ENCODE results near the gene RNF13. TPM values are rescaled to one million over a fixed set of nuclear protein-coding genes. Genes with fewer than 3 reads are reported as not detected.
"Not testable (repeated sequence)": the region's sequence is repeated elsewhere in the genome, so short reads cannot be mapped to it uniquely, and the experiment has no call there.

Gene RNF13
- total RNA-seq, 1 donor from 2014 or later: 69.3 TPM

GRCh38 chr3:149969940-149970715 lies 157.1 kb downstream of the RNF13 start:
- H3K4me1 ChIP-seq: peaks cover 6 to 18% of the 10 kb centered on the region in 2 donors
- peak in 1 of 2 donors; percentile 87 for DNase-seq (ENCODE audit: low spot score in 2 of 2)
- no peaks in the 10 kb centered on the region for H3K27me3 ChIP-seq
- intact Hi-C loops (cut with DNase I): loop anchor here (1.0 to 5.0 kb wide), 6 partner anchors 88 to 577 kb away; partner anchors contain the start of genes EIF2A, RNF13, SERP1 and TSC22D2
- no peaks in the 10 kb centered on the region for H3K9me3 ChIP-seq
- peak overlapping the region; percentile 91 to 99 for H3K27ac ChIP-seq
- H3K36me3 ChIP-seq: peaks cover 5% of the 10 kb centered on the region in 2 donors
- H3K4me3 ChIP-seq: peak overlapping the region; percentile 90 to 98
- no peak for TF ChIP-seq CTCF (IDR thresholded peaks at IDR 0.05)

GRCh38 chr3:149970716-149971402 lies 157.8 kb downstream of the RNF13 start, which contains the start of gene PFN2:
Gene PFN2 (minus strand): TSS chr3:149970895. CDS start chr3:149970856, 39 bp downstream.
- TF ChIP-seq CTCF (IDR thresholded peaks at IDR 0.05): no peak
- peak in 1 of 2 donors; percentile 82 for DNase-seq (ENCODE audit: low spot score in 2 of 2)
- no peaks in the 10 kb centered on the region for H3K27me3 ChIP-seq
- H3K9me3 ChIP-seq: no peaks in the 10 kb centered on the region
- peak within 1 kb of the TSS; percentile 91 to 99 for H3K27ac ChIP-seq
- peaks cover 2% of the 10 kb centered on the region in 2 donors for H3K36me3 ChIP-seq
- intact Hi-C loops (cut with DNase I): loop anchor here (1.0 to 5.0 kb wide), 4 partner anchors 159 to 437 kb away; partner anchors contain the start of genes RNF13 and TSC22D2
- H3K4me3 ChIP-seq: peak within 1 kb of the TSS; percentile 90 to 98
- H3K4me1 ChIP-seq: peaks cover 6 to 16% of the 10 kb centered on the region in 2 donors

DNA sequence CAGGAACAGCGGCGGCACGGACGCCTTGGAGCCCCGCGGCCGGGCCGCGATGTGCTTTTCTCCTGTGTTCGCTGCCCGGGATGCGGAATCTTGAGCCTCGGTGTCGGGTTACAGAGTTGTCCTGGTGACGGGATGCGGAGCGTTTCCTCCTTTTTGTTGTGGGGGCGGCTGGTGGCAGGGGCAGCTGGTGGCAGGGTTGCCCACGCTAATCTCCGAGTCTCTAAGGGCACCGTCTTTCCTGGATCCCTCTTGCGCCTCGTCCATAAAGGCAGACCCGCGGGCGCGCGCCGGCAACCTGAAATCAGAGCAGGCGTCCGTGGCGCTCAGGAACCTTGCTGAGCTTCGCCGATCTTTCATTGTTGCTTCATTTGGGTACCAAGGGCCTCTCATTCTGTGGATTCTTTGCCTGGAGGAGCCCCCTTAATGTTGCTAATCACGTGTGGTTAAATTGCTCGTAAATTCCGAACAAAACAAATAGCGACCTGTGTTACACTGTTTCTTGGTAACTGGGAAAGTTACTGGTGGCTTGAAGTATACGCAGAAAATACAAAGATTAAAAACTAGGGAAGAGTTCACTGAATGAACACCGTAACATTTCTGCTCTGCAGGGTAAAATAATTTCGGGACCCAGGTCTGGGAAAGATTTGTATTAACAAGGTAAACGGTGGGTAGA lies 158.5 kb downstream of the RNF13 start:
- intact Hi-C loops (cut with DNase I): loop anchor here (1.0 to 5.0 kb wide), 3 partner anchors 159 to 245 kb away; partner anchors contain the start of gene RNF13
- peak overlapping the region; percentile 91 to 99 for H3K27ac ChIP-seq

GRCh38 chr3:149975919-149976318 lies 162.9 kb downstream of the RNF13 start:
- H3K27me3 ChIP-seq: no peaks in the 10 kb centered on the region
- no peak for DNase-seq (ENCODE audit: low spot score in 2 of 2)
- no peak for TF ChIP-seq CTCF (IDR thresholded peaks at IDR 0.05)
- H3K36me3 ChIP-seq: no peaks in the 10 kb centered on the region
- H3K4me1 ChIP-seq: peaks cover 5 to 29% of the 10 kb centered on the region in 2 donors
- peak overlapping the region; percentile 78 to 82 for H3K27ac ChIP-seq
- no peaks in the 10 kb centered on the region for H3K9me3 ChIP-seq
- intact Hi-C loops (cut with DNase I): no loop called here
- H3K4me3 ChIP-seq: no peak overlapping the region

More for the DNA sequence above, 158.5 kb downstream of the RNF13 start:
- no peaks in the 10 kb centered on the region for H3K27me3 ChIP-seq
- peaks cover under 1 to 20% of the 10 kb centered on the region in 2 donors for H3K4me1 ChIP-seq
- no peaks in the 10 kb centered on the region for H3K36me3 ChIP-seq
- no peaks in the 10 kb centered on the region for H3K9me3 ChIP-seq
- H3K4me3 ChIP-seq: peak overlapping the region; percentile 90 to 98
- TF ChIP-seq CTCF (IDR thresholded peaks at IDR 0.05): no peak
- DNase-seq (ENCODE audit: low spot score in 2 of 2): peak; percentile 9 to 83

GRCh38 chr3:149977386-149977785 lies 164.4 kb downstream of the RNF13 start:
- Histone ChIP-seq H3K36me3 (no peaks in the 10 kb centered on the region), H3K4me3 (peak overlapping the region in 1 of 2 donors; percentile 5), H3K27ac (peak overlapping the region; percentile 78 to 82), H3K27me3 (no peaks in the 10 kb centered on the region), H3K4me1 (peaks cover 5 to 26% of the 10 kb centered on the region in 2 donors), H3K9me3 (no peaks in the 10 kb centered on the region)
- DNase-seq (ENCODE audit: low spot score in 2 of 2): no peak
- no peak for TF ChIP-seq CTCF (IDR thresholded peaks at IDR 0.05)
- intact Hi-C loops (cut with DNase I): no loop called here

GRCh38 chr3:149981979-149982378 lies 169.0 kb downstream of the RNF13 start:
- H3K27me3 ChIP-seq; H3K27ac ChIP-seq; H3K9me3 ChIP-seq; H3K4me3 ChIP-seq; intact Hi-C loops (cut with DNase I); H3K36me3 ChIP-seq; DNase-seq (ENCODE audit: low spot score in 2 of 2): not testable (repeated sequence)
- H3K4me1 ChIP-seq: peaks cover 5 to 11% of the 10 kb centered on the region in 2 donors

- intact Hi-C loops (cut with DNase I); H3K4me3 ChIP-seq; H3K36me3 ChIP-seq; H3K4me1 ChIP-seq; H3K9me3 ChIP-seq; H3K27me3 ChIP-seq; DNase-seq (ENCODE audit: low spot score in 2 of 2); H3K27ac ChIP-seq: not testable (repeated sequence)
Measured at GRCh38 chr3:149983053-149983452, 170.0 kb downstream of the RNF13 start.

Data from ascending aorta (tissue), 2 donors.